GM18505 (cell line): Measurements from ENCODE around the gene ATE1.
A peak's percentile ranks its signal among the peaks of the same experiment; 100 is the strongest.
"Not testable (repeated sequence)": the region's sequence is repeated elsewhere in the genome, so short reads cannot be mapped to it uniquely, and the experiment has no call there.

ENCODE experiments used
- ATAC-seq: cut with Tn5 transposase; IDR thresholded peaks from one replicate; pipeline ENCODE4 v1.9.1; 2021; ENCODE audit not compliant: unreplicated experiment
- POLR2A ChIP-seq: IDR thresholded peaks from 4 replicates; pipeline ENCODE4 v1.6.1; 2011; ENCODE audit warnings: borderline replicate concordance; ENCODE audit not compliant: insufficient read depth, insufficient read length; ENCODE audit errors: extremely low read depth

The ATE1 gene

GRCh38 chr10:121921238-121921931 is 6.4 kb downstream of the ATE1 start:
- ATAC-seq = no peak
- TF ChIP-seq POLR2A = no peak

GRCh38 chr10:121919666-121920065 is 8.2 kb downstream of the ATE1 start:
- ATAC-seq = no peak
- TF ChIP-seq POLR2A = no peak

DNA sequence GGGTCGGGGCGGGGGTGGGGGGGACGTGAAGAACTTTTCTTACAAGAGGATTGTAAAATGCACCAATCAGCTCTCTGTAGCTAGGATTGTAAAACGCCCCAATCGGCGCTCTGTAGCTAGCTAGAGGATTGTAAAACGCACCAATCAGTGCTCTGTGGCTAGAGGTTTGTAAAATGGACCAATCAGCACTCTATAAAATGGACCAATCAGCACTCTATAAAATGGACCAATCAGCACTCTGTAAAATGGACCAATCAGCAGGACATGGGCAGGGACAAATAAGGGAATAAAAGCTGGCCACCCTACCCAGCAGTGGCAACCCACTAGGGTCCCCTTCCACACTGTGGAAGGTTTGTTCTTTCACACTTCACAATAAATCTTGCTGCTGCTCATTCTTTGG is 9.0 kb downstream of the ATE1 start:
- not testable (repeated sequence) for ATAC-seq

- no peak for TF ChIP-seq POLR2A
- no peak for ATAC-seq
Observed at GRCh38 chr10:121914661-121915060, 13.2 kb downstream of the ATE1 start.

GRCh38 chr10:121911421-121911697 is 16.5 kb downstream of the ATE1 start:
- no peak for TF ChIP-seq POLR2A
- no peak for ATAC-seq

GRCh38 chr10:121910673-121911420 is 17.0 kb downstream of the ATE1 start:
- no peak for TF ChIP-seq POLR2A
- no peak for ATAC-seq

- ATAC-seq = no peak
- no peak for TF ChIP-seq POLR2A
Observed at GRCh38 chr10:121904888-121905287, 22.9 kb downstream of the ATE1 start.

DNA sequence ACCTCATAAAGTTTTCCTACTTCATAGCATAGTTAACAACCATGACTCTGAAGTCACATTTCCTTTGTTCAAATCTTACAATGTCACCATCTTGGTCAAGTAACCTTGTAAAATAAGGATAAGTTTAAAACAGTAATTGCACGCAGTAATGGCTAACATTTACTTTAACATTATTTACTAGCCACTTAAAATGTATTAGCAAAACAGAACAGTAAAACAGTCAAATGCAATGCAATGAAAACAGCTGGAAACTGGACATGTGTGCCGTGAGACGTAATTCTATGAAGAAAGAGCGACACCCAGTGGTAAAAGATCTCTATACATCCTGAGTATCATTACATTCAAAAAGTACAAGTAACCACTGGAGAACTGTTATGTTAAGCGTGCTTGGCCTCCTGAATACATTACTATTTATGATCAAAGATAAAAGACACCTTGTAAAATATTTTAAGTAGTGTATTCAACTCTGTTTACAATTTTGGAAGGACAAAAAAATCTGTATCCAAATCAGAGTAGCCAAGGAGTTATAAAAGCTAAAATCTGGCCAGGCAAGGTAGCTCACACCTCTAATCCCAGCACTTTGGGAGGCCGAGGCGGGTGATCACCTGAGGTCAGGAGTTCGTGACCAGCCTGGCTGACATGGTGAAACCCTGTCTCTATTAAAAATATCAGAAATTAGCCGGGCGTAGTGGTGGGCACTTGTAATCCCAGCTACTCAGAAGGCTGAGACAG is 27.2 kb downstream of the ATE1 start:
- no peak for TF ChIP-seq POLR2A
- ATAC-seq = peak; percentile 55

DNA sequence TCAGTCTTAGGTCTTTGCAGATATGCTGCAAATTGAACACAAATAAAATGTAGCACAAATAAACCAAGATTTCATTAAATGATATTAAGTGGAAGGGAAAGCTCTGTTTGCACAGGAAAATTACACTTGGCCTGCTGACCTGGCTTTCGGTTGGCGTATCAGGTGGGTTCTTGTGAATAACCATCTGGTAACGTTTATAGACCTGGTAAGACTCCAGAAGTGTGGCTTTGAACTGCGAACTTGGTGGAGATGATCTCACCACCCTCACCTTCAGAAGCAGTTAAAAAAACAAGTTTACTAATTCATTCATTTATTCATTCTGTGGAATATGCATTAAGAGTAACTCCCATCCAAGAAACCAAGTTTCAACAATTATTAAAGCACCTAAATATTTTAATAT is 28.1 kb downstream of the ATE1 start:
- no peak for ATAC-seq
- no peak for TF ChIP-seq POLR2A

DNA sequence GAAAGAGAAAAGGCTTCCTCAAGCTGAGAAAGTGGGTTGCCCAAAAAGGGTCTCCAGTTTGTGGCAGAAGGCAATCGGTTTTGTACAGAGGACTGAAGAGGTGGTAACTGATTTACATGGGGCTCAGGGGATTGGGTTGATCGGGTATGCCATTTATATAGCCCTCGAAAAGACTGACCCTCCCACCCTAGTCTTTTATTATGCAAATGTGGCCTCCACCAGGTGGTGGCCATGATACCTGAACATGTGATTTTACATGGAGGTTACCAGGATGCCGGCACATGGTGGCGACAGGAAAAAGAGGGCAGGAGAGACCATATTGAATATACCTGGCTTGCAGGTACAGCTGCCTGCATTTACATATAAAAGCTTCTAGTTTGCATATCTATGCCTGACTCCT is 36.7 kb downstream of the ATE1 start:
- ATAC-seq = no peak
- no peak for TF ChIP-seq POLR2A

- TF ChIP-seq POLR2A = no peak
- ATAC-seq = no peak
Observed at GRCh38 chr10:121889212-121889611, 38.6 kb downstream of the ATE1 start.

- ATAC-seq = no peak
Observed at GRCh38 chr10:121886997-121887622, 40.7 kb downstream of the ATE1 start.

DNA sequence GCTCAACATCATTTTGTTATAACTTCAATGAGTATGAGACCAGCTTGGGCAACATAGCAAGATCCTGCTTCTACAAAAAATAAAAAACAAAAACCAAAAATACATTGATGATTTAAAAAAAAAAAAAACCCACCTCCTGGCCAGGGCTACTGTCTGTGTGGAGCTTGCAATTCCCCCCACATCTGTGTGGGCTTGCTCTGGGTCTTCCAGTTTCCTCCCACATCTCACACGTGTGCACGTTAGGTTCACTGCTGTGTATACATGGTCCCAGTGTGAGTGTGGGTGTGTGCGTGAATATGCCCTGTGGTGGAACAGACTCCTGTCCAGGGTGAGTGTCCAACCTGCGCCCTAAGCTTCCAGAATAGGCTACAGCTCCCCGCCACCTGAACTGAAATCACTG is 41.6 kb downstream of the ATE1 start:
- TF ChIP-seq POLR2A = no peak
- no peak for ATAC-seq

More at GRCh38 chr10:121886997-121887622, 40.7 kb downstream of the ATE1 start:
- no peak for TF ChIP-seq POLR2A
